Adrenal gland (tissue), 12 donors: Measurements from ENCODE around the gene CHN2. TPM values are rescaled to one million over a fixed set of nuclear protein-coding genes. Genes with fewer than 3 reads are reported as not detected.

Experiments used
- DNase-seq, 7 donors: peaks; one replicate each; pipeline ENCODE4 v3.0.0-alpha.2; 2019 to 2020
- H3K27ac ChIP-seq, 5 donors: fragments of 200-600 bp; sonication (generic) in 4 of 5; 1 replicate in 3 of 5; 2 replicates in 2 of 5; pipeline versions ENCODE4 v1.5.1 to v1.8.0; 2016 to 2020; ENCODE audit warnings: mild to moderate bottlenecking in 1 of 5
- H3K27me3 ChIP-seq: fragments of 200-600 bp; 2 replicates; pipeline ENCODE4 v1.8.0; 2021
- H3K36me3 ChIP-seq, 2 donors: fragments of 200-600 bp; replicated peaks in 1 of 2; 1 replicate in 1 of 2; 2 replicates in 1 of 2; pipeline versions ENCODE4 v1.5.1 to v1.8.0; 2018 to 2022
- H3K4me1 ChIP-seq, 2 donors: fragments of 200-600 bp; replicated peaks in 1 of 2; 1 replicate in 1 of 2; 2 replicates in 1 of 2; pipeline versions ENCODE4 v1.5.1 to v1.8.0; 2018 to 2021
- H3K4me3 ChIP-seq, 4 donors: fragments of 200-600 bp; sonication (generic) in 3 of 4; one replicate each; pipeline ENCODE4 v1.5.1; 2016 to 2018
- H3K9me3 ChIP-seq, 3 donors: fragments of 200-600 bp; sonication (generic) in 1 of 3; replicated peaks in 1 of 3; 1 replicate in 2 of 3; 2 replicates in 1 of 3; pipeline versions ENCODE4 v1.5.1 to v1.8.0; 2016 to 2021
- POLR2A ChIP-seq, 2 donors: fragments of 450-650 bp; IDR thresholded peaks; one replicate each; pipeline ENCODE4 v1.6.1; 2017; ENCODE audit warnings: antibody characterized with exemption in 2 of 2, mild to moderate bottlenecking in 2 of 2, moderate library complexity in 1 of 2
- WGBS, 4 donors: extraction: QIAGEN DNeasy Blood & Tissue Kit in 2 of 4; methylation state at CpG; one replicate each; pipeline versions ENCODE4 v1.1.5 to v1.1.7; 2013 to 2017; 5-methylcytosine and 5-hydroxymethylcytosine counted together
- intact Hi-C, 2 donors: fragments of 100-400 bp; cut with DNase I; formaldehyde crosslinking; loops; one replicate each; pipeline versions ENCODE4 v1.14.1 to v1.15.0; 2022 to 2023
- polyA plus RNA-seq, 3 donors: library from polyadenylated mRNA; stranded (reverse); fragments of 200-250 nt in 2 of 3; fragments of 350-450 nt in 1 of 3; fragmentation: Illumina TruSeq in 1 of 3; extraction: RNeasy Lipid Tissue Mini Kit (QIAGEN cat#74804) in 1 of 3; gene quantifications; one replicate each; pipeline ENCODE4 v1.2.3, GENCODE V29; 2013 to 2014
- total RNA-seq, 9 donors: library from RNA; depleted of rRNA in 4 of 9; stranded (reverse); fragments of >200 nt in 4 of 9; fragments of 120-200 nt in 1 of 9; fragmentation: NEBNext Ultra II Directional in 1 of 9; extraction: Animal tissue kit (Norgen Biotek cat#: 25700) in 1 of 9; gene quantifications; one replicate each; pipeline versions ENCODE4 v1.1.0 to v1.2.4, GENCODE V29; 2013 to 2023
- TF ChIP-seq, protein P1 (sequence below), 6 experiments: fragments of 450-650 bp in 4 of 6; fragments of 200-600 bp in 2 of 6; sonication (generic) in 1 of 6; IDR thresholded peaks; 1 replicate in 5 of 6; 2 replicates in 1 of 6; pipeline versions ENCODE4 v1.5.1 to v1.8.0; 2016 to 2021; ENCODE audit warnings: antibody characterized with exemption in 6 of 6, mild to moderate bottlenecking in 2 of 6, moderate library complexity in 1 of 6
- donor health status: healthy with polysubstance abuse.
- donor health status: Bipolar disorder and iron deficiency.
- donor health status: DM: yes; HTN: yes; CAD: no.
- donor health status: DM: no; HTN: no; CAD: no.
- donor health status: DM: no; HTN: no; CAD: no.
- donor health status: DM: yes; HTN: yes; CAD: no.

The CHN2 gene
- total and polyA plus RNA-seq, 12 donors = 2.7 to 35.4 (median 11.5) TPM

DNA sequence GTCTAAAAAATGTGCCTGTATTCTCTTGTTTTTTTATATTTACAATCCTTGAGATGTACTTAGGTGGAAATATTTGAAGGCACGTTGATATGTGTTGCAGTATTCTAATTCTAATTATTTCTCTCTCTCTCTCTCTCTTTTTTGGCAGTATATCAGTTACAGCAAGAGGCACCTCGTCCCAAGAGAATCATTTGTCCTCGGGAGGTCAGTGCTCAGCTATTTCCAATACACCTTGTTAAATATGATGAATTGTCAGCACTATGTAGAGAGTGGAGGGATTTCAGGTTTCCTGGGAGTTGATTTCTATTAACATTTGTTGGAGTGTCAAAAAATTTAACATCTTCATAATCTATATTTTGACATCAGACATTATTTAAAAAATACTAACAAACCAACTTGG lies 173.2 kb downstream of the CHN2 start:
- peaks cover 0 to 5% of the 10 kb centered on the region in 2 donors for H3K4me1 ChIP-seq
- WGBS, 4 donors = 57 to 67% (median 60%) methylated on average over 3 of the region's 3 CpGs
- H3K36me3 ChIP-seq = no peaks in the 10 kb centered on the region
- H3K4me3 ChIP-seq = no peak overlapping the region
- no peak for DNase-seq
- no peak overlapping the region for H3K27ac ChIP-seq
- TF ChIP-seq POLR2A (IDR thresholded peaks at IDR 0.05) = no peak
- TF ChIP-seq, protein P1, sequence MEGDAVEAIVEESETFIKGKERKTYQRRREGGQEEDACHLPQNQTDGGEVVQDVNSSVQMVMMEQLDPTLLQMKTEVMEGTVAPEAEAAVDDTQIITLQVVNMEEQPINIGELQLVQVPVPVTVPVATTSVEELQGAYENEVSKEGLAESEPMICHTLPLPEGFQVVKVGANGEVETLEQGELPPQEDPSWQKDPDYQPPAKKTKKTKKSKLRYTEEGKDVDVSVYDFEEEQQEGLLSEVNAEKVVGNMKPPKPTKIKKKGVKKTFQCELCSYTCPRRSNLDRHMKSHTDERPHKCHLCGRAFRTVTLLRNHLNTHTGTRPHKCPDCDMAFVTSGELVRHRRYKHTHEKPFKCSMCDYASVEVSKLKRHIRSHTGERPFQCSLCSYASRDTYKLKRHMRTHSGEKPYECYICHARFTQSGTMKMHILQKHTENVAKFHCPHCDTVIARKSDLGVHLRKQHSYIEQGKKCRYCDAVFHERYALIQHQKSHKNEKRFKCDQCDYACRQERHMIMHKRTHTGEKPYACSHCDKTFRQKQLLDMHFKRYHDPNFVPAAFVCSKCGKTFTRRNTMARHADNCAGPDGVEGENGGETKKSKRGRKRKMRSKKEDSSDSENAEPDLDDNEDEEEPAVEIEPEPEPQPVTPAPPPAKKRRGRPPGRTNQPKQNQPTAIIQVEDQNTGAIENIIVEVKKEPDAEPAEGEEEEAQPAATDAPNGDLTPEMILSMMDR (IDR thresholded peaks at IDR 0.05) = no peak
- intact Hi-C loops = no loop called here
- no peaks in the 10 kb centered on the region for H3K9me3 ChIP-seq
- no peaks in the 10 kb centered on the region for H3K27me3 ChIP-seq

DNA sequence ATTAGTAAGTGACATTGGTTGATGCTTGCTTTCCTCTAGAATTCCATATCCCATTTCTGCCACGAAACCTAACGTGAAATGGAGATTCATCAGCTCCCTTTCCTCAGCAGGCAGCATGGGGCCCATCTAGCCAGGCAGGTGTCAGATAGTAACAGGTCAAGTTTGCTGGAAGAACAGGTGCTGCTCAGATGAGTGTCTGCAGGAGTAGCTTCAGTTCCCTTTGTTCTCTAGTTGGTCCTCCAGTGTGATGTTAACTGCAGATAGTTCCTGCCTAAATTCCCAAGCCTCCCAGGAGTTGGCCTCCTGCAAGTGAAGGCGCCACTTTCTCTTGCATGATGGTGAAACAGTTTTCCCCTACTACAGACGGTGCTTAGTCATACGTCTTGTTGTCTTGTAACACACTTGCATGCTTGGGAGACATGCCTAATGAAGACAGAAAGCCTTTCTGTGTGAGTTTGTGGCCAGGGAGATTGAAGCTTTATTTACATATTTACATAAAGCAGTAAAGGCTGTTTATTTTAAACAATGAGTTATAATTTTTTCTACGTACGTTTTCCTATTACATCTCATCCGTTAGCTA lies 175.4 kb downstream of the CHN2 start:
- Histone ChIP-seq H3K4me1 (peaks cover 0 to 6% of the 10 kb centered on the region in 2 donors), H3K9me3 (no peaks in the 10 kb centered on the region), H3K27ac (no peak overlapping the region), H3K4me3 (no peak overlapping the region), H3K36me3 (no peaks in the 10 kb centered on the region), H3K27me3 (no peaks in the 10 kb centered on the region)
- no peak for DNase-seq
- intact Hi-C loops = no loop called here
- no peak for TF ChIP-seq POLR2A (IDR thresholded peaks at IDR 0.05)
- TF ChIP-seq, protein P1 (IDR thresholded peaks at IDR 0.05) = no peak
- 90 to 93% (median 92%) methylated on average over 8 of the region's 8 CpGs for WGBS, 4 donors

DNA sequence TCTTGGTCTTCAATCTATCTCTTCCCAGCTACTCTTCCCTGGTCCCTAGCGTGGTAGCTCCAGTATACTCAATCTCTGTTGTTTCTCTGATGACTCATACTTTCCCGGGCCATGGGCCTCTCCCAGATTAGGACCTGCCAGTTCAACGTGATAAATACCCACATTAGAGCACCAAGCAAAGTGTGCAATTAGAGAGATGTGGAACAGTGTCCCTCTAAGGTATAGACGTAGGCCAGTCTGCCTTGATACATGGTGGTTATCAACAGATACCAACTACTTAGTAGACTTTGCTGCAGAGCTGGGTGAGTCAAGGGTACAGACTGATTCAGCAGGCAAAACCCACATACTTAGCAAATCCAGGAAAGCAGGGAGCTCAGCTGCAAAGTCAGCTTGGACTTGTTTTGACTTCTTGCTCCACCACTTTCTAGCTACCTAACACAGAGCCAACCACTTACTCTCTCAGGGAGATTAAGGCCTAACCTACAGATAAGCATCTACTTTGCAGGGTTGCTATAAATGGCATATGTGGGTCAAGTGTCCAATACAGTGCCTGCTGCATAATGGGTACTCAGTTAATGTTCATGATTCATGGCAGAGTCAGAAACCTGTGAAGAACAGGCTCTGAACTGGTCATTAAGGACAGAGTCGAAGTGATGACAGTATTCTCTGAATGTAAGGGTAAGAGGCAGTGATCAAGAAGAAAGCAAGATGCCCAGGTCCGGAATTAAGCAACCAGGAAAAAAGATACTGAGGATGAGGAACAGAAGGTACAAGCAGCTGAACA lies 176.1 kb downstream of the CHN2 start:
- H3K27me3 ChIP-seq = no peaks in the 10 kb centered on the region
- TF ChIP-seq POLR2A (IDR thresholded peaks at IDR 0.05) = no peak
- TF ChIP-seq, protein P1 (IDR thresholded peaks at IDR 0.05) = no peak
- peaks cover 3 to 8% of the 10 kb centered on the region in 2 donors for H3K4me1 ChIP-seq
- H3K4me3 ChIP-seq = no peak overlapping the region
- H3K27ac ChIP-seq = peak overlapping the region in 1 of 5 donors; percentile 45
- 55 to 67% (median 60%) methylated on average over 6 of the region's 6 CpGs for WGBS, 4 donors
- DNase-seq = peak in 6 of 7 donors; percentile 22 to 59 (median 32)
- H3K36me3 ChIP-seq = no peaks in the 10 kb centered on the region
- intact Hi-C loops = no loop called here
- no peaks in the 10 kb centered on the region for H3K9me3 ChIP-seq

DNA sequence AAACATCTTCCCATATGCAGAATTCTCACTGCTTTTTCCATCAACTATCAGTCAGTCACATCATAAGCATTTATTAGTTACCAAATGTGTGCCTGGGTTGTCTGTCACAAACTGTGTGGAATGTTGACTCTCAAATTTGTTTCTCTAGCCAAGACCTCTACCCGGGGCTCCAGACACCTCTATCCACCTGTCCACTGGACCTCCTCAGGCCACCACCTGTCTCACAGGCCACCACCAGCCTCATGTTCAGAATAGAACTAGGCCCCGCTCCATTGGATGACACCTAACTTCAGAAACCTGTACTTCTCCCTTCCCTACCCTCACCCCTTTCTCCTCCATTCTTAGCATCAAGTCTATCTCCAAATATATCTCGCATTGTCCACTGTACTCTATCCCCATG lies 176.9 kb downstream of the CHN2 start:
- no peak for TF ChIP-seq POLR2A (IDR thresholded peaks at IDR 0.05)
- TF ChIP-seq, protein P1 (IDR thresholded peaks at IDR 0.05) = no peak
- Histone ChIP-seq H3K9me3 (no peaks in the 10 kb centered on the region), H3K27ac (no peak overlapping the region), H3K4me3 (no peak overlapping the region), H3K27me3 (no peaks in the 10 kb centered on the region), H3K4me1 (peaks cover 4 to 11% of the 10 kb centered on the region in 2 donors), H3K36me3 (no peaks in the 10 kb centered on the region)
- WGBS, 4 donors = 95 to 96% (median 95%) methylated on average over 3 of the region's 3 CpGs
- DNase-seq = no peak
- intact Hi-C loops = no loop called here
